Loucy (cell line): Measurements from ENCODE around the gene PIGK.

Experiments used
- H2AFZ ChIP-seq: fragments of 200-600 bp; sonication (generic); 2 replicates; pipeline ENCODE4 v1.6.0; 2016; ENCODE audit warnings: antibody characterized with exemption, mild to moderate bottlenecking, low read length, moderate library complexity
- H3F3A ChIP-seq: fragments of 200-600 bp; 2 replicates; pipeline ENCODE4 v1.6.0; 2016; ENCODE audit warnings: antibody characterized with exemption, low read depth, mild to moderate bottlenecking
- H3K27me3 ChIP-seq: fragments of 200-600 bp; sonication (generic); 2 replicates; pipeline ENCODE4 v1.6.1; 2014; ENCODE audit warnings: low read length, mild to moderate bottlenecking; ENCODE audit not compliant: insufficient read depth, poor library complexity, severe bottlenecking
- H3K36me3 ChIP-seq: fragments of 200-600 bp; sonication (generic); 2 replicates; pipeline ENCODE4 v1.6.1; 2016; ENCODE audit warnings: low read length; ENCODE audit not compliant: insufficient read depth
- H3K4me1 ChIP-seq: fragments of 200-600 bp; sonication (generic); 2 replicates; pipeline ENCODE4 v1.5.1; 2014; ENCODE audit warnings: low read length, mild to moderate bottlenecking; ENCODE audit not compliant: insufficient read depth, poor library complexity, severe bottlenecking
- H3K4me2 ChIP-seq: fragments of 200-600 bp; sonication (generic); 2 replicates; pipeline ENCODE4 v1.6.0; 2014; ENCODE audit warnings: antibody characterized with exemption, low read length, low read depth, mild to moderate bottlenecking; ENCODE audit not compliant: poor library complexity, severe bottlenecking
- H3K4me3 ChIP-seq: fragments of 200-600 bp; sonication (generic); 2 replicates; pipeline ENCODE4 v1.5.1; 2014; ENCODE audit warnings: low read length, mild to moderate bottlenecking, mixed read lengths; ENCODE audit not compliant: poor library complexity, severe bottlenecking
- H3K79me2 ChIP-seq: fragments of 200-600 bp; sonication (generic); 2 replicates; pipeline ENCODE4 v1.6.1; 2014; ENCODE audit warnings: low read length; ENCODE audit not compliant: insufficient read depth
- H3K9ac ChIP-seq: fragments of 200-600 bp; sonication (generic); 2 replicates; pipeline ENCODE4 v1.6.0; 2014; ENCODE audit warnings: mild to moderate bottlenecking, low read depth, low read length, moderate library complexity; ENCODE audit not compliant: poor library complexity, severe bottlenecking
- H3K9me2 ChIP-seq: fragments of 200-600 bp; sonication (generic); replicated peaks from 2 replicates; pipeline ENCODE4 v1.6.1; 2016; ENCODE audit warnings: low read depth, low read length, mixed read lengths
- H3K9me3 ChIP-seq: fragments of 200-600 bp; sonication (generic); 2 replicates; pipeline ENCODE4 v1.6.1; 2014; ENCODE audit warnings: mild to moderate bottlenecking, antibody characterized with exemption, low read length, low read depth; ENCODE audit not compliant: insufficient read depth
- H4K20me1 ChIP-seq: fragments of 200-600 bp; sonication (generic); 2 replicates; pipeline ENCODE4 v1.6.0; 2014; ENCODE audit warnings: antibody characterized with exemption, low read length, mild to moderate bottlenecking; ENCODE audit not compliant: insufficient read depth, poor library complexity, severe bottlenecking
- CTCF ChIP-seq: fragments of 200-600 bp; sonication (generic); conservative IDR thresholded peaks from 2 replicates; pipeline ENCODE4 v1.5.1; 2014; ENCODE audit warnings: mild to moderate bottlenecking, antibody characterized with exemption, low read length
- EZH2phosphoT487 ChIP-seq: fragments of 200-600 bp; IDR thresholded peaks from 2 replicates; pipeline ENCODE4 v1.6.1; 2018; ENCODE audit warnings: antibody characterized with exemption, mild to moderate bottlenecking, moderate library complexity, borderline replicate concordance

PIGK gene

GRCh38 chr1:77051425-77051824, 167.8 kb downstream of the PIGK start:
- Histone ChIP-seq H3K4me1 (peaks cover 8% of the 10 kb centered on the region), H3K9me3 (no peaks in the 10 kb centered on the region), H3F3A (no peaks in the 10 kb centered on the region), H3K79me2 (no peaks in the 10 kb centered on the region), H3K9me2 (no peaks in the 10 kb centered on the region), H3K27me3 (no peaks in the 10 kb centered on the region), H3K4me2 (no peak overlapping the region), H4K20me1 (no peaks in the 10 kb centered on the region), H3K9ac (no peak overlapping the region), H3K4me3 (no peak overlapping the region), H3K36me3 (no peaks in the 10 kb centered on the region), H2AFZ (no peak overlapping the region)
- TF ChIP-seq CTCF (no peak), EZH2phosphoT487 (no peak)

DNA sequence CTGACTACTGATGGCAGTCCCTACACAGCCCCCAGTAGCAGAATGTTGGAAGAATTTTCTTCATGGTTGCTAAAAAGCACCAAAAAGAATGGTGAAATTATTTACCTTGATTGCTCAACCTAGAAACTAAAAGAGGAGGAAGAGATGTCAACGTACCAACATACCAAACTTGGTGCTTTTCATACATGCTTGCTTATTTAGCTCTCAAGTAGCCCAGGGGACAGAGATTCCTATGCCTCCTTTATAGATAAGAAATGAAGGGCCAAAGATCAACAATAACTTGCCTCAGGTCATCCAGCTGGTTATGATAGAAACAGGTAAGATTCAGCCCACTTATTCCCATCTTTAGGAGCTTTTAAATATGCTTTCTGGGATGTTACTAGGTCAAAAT, 170.6 kb downstream of the PIGK start:
- no peak overlapping the region for H3K4me2 ChIP-seq
- peaks cover 8% of the 10 kb centered on the region for H3K4me1 ChIP-seq
- no peaks in the 10 kb centered on the region for H3K36me3 ChIP-seq
- no peak overlapping the region for H3K9ac ChIP-seq
- H2AFZ ChIP-seq = no peak overlapping the region
- H3K27me3 ChIP-seq = no peaks in the 10 kb centered on the region
- no peak overlapping the region for H3K4me3 ChIP-seq
- no peaks in the 10 kb centered on the region for H4K20me1 ChIP-seq
- no peak for TF ChIP-seq EZH2phosphoT487
- TF ChIP-seq CTCF = no peak
- H3K79me2 ChIP-seq = no peaks in the 10 kb centered on the region
- H3K9me3 ChIP-seq = no peaks in the 10 kb centered on the region
- H3K9me2 ChIP-seq = no peaks in the 10 kb centered on the region
- H3F3A ChIP-seq = no peaks in the 10 kb centered on the region

GRCh38 chr1:77047978-77048614, 171.1 kb downstream of the PIGK start:
- no peaks in the 10 kb centered on the region for H3K9me2 ChIP-seq
- no peak overlapping the region for H3K4me3 ChIP-seq
- H3K36me3 ChIP-seq = no peaks in the 10 kb centered on the region
- H3K27me3 ChIP-seq = no peaks in the 10 kb centered on the region
- no peak for TF ChIP-seq CTCF
- TF ChIP-seq EZH2phosphoT487 = no peak
- no peaks in the 10 kb centered on the region for H4K20me1 ChIP-seq
- H3K9ac ChIP-seq = no peak overlapping the region
- no peaks in the 10 kb centered on the region for H3F3A ChIP-seq
- H3K9me3 ChIP-seq = no peaks in the 10 kb centered on the region
- H3K4me1 ChIP-seq = peaks cover 8% of the 10 kb centered on the region
- H2AFZ ChIP-seq = no peak overlapping the region
- H3K4me2 ChIP-seq = peak overlapping the region; percentile 32
- no peaks in the 10 kb centered on the region for H3K79me2 ChIP-seq
